IMR-90 (cell line): Measurements from ENCODE around the gene CCL4. TPM values are rescaled to one million over a fixed set of nuclear protein-coding genes. Genes with fewer than 3 reads are reported as not detected.

ENCODE experiments used
- ATAC-seq: fragments of 200-7000 bp; cut with Tn5 transposase; 2 replicates; pipeline ENCODE4 v1.9.1; 2020; ENCODE audit warnings: low read depth, mild to moderate bottlenecking, moderate library complexity
- BruUV-seq: library from RNA; stranded (reverse); fragments of 400-500 nt; replicated peaks from 2 replicates; lab custom pipeline; 2021; lab: Mats Ljungman, UMichigan
- CTCF ChIA-PET: fragments of 300-600 bp; formaldehyde crosslinking; extraction: SDS; loops from one replicate; lab custom pipeline; 2021; ENCODE audit warnings: antibody characterized with exemption; lab: Yijun Ruan, JAX
- POLR2A ChIA-PET: fragments of 300-600 bp; sonication (Branson Sonifier 250); formaldehyde crosslinking; loops from one replicate; lab custom pipeline; 2022; ENCODE audit warnings: antibody characterized with exemption; ENCODE audit not compliant: unreplicated experiment; lab: Charles Lee
- DNase-seq: peaks from one replicate; pipeline ENCODE4 v3.0.0; 2013
- H2AFZ ChIP-seq: replicated peaks from 2 replicates; pipeline ENCODE3; 2013; ENCODE audit warnings: low read length, mild to moderate bottlenecking; ENCODE audit not compliant: poor library complexity
- H2AK5ac ChIP-seq: 2 replicates; pipeline ENCODE4 v1.6.1; 2013; ENCODE audit warnings: low read depth, low read length, inconsistent platforms
- H2AK9ac ChIP-seq: replicated peaks from 2 replicates; pipeline ENCODE3; 2013; ENCODE audit warnings: mild to moderate bottlenecking, low read depth, low read length, moderate library complexity; ENCODE audit not compliant: poor library complexity
- H2BK120ac ChIP-seq: 2 replicates; pipeline ENCODE4 v1.6.1; 2013; ENCODE audit warnings: low read depth, low read length, inconsistent platforms
- H2BK15ac ChIP-seq: 3 replicates; pipeline ENCODE4 v1.6.1; 2013; ENCODE audit warnings: low read depth, low read length, inconsistent platforms
- H2BK20ac ChIP-seq: 2 replicates; pipeline ENCODE4 v1.6.1; 2013; ENCODE audit warnings: low read depth, mild to moderate bottlenecking, inconsistent platforms, low read length, moderate library complexity
- H2BK5ac ChIP-seq: 2 replicates; pipeline ENCODE4 v1.6.1; 2013; ENCODE audit warnings: mild to moderate bottlenecking, low read depth, low read length, inconsistent platforms; ENCODE audit not compliant: poor library complexity, severe bottlenecking
- H3K14ac ChIP-seq: replicated peaks from 2 replicates; pipeline ENCODE4 v1.6.1; 2013; ENCODE audit warnings: low read depth, low read length, inconsistent platforms
- H3K18ac ChIP-seq: 2 replicates; pipeline ENCODE4 v1.6.1; 2013; ENCODE audit warnings: low read depth, low read length, control low read depth
- H3K23ac ChIP-seq: 2 replicates; pipeline ENCODE4 v1.6.1; 2013; ENCODE audit warnings: low read depth, low read length, inconsistent platforms
- H3K27ac ChIP-seq: 2 replicates; pipeline ENCODE4 v1.5.1; 2013; ENCODE audit warnings: mild to moderate bottlenecking, control low read depth, low read length; ENCODE audit not compliant: insufficient read depth
- H3K27me3 ChIP-seq: 2 replicates; pipeline ENCODE4 v1.6.1; 2013; ENCODE audit warnings: low read length; ENCODE audit not compliant: control insufficient read depth, insufficient read depth
- H3K36me3 ChIP-seq: 2 replicates; pipeline ENCODE4 v1.6.1; 2013; ENCODE audit warnings: low read length, mixed read lengths; ENCODE audit not compliant: control insufficient read depth, insufficient read depth
- H3K4ac ChIP-seq: 2 replicates; pipeline ENCODE4 v1.6.1; 2013; ENCODE audit warnings: low read depth, low read length, inconsistent platforms
- H3K4me1 ChIP-seq: 2 replicates; pipeline ENCODE4 v1.6.1; 2013; ENCODE audit warnings: low read length, mixed read lengths; ENCODE audit not compliant: control insufficient read depth, insufficient read depth
- H3K4me2 ChIP-seq: 2 replicates; pipeline ENCODE4 v1.6.1; 2013; ENCODE audit warnings: low read depth, mild to moderate bottlenecking, control low read depth, low read length, moderate library complexity
- H3K4me3 ChIP-seq: 2 replicates; pipeline ENCODE4 v1.5.1; 2013; ENCODE audit warnings: low read depth, mild to moderate bottlenecking, control low read depth, low read length, moderate library complexity; ENCODE audit not compliant: insufficient read depth
- H3K56ac ChIP-seq: 2 replicates; pipeline ENCODE4 v1.6.1; 2013; ENCODE audit warnings: low read length, inconsistent platforms; ENCODE audit not compliant: insufficient read depth; ENCODE audit errors: extremely low read depth
- H3K79me1 ChIP-seq, 2 experiments: 2 replicates each; pipeline ENCODE4 v1.6.1; 2013; ENCODE audit warnings: low read length in 2 of 2, inconsistent platforms in 1 of 2, low read depth in 1 of 2
- H3K9ac ChIP-seq: 2 replicates; pipeline ENCODE4 v1.6.1; 2013; ENCODE audit warnings: low read depth, low read length, control low read depth
- H3K9me1 ChIP-seq: 2 replicates; pipeline ENCODE4 v1.6.1; 2013; ENCODE audit warnings: low read length, inconsistent platforms; ENCODE audit not compliant: insufficient read depth
- H3K9me3 ChIP-seq: 2 replicates; pipeline ENCODE4 v1.6.1; 2013; ENCODE audit warnings: low read length; ENCODE audit not compliant: control insufficient read depth, insufficient read depth
- H4K20me1 ChIP-seq: 2 replicates; pipeline ENCODE4 v1.6.1; 2013; ENCODE audit warnings: low read length, inconsistent platforms; ENCODE audit not compliant: insufficient read depth
- H4K5ac ChIP-seq: 2 replicates; pipeline ENCODE4 v1.6.1; 2013; ENCODE audit warnings: mild to moderate bottlenecking, low read depth, low read length, control low read depth
- H4K8ac ChIP-seq, 2 experiments: 2 replicates each; pipeline ENCODE4 v1.6.1; 2013; ENCODE audit warnings: low read depth in 2 of 2, low read length in 2 of 2, control low read depth in 1 of 2, inconsistent platforms in 1 of 2
- H4K91ac ChIP-seq: 2 replicates; pipeline ENCODE4 v1.6.1; 2013; ENCODE audit warnings: low read depth, low read length, inconsistent platforms; ENCODE audit not compliant: insufficient read depth
- BHLHE40 ChIP-seq: fragments of 150-350 bp; IDR thresholded peaks from 2 replicates; pipeline ENCODE4 v1.6.1; 2016; ENCODE audit warnings: mild to moderate bottlenecking, low read depth, low read length
- CHD1 ChIP-seq: IDR thresholded peaks from 2 replicates; pipeline ENCODE4 v1.6.1; 2012; ENCODE audit warnings: low read depth, low read length, improper control_type of control experiment
- CTCF ChIP-seq: conservative IDR thresholded peaks from 2 replicates; pipeline ENCODE4 v1.5.1; 2012; ENCODE audit warnings: mild to moderate bottlenecking, low read depth, low read length, improper control_type of control experiment
- ELK1 ChIP-seq: fragments of 150-350 bp; IDR thresholded peaks from 2 replicates; pipeline ENCODE4 v1.6.1; 2016; ENCODE audit warnings: low read depth, mild to moderate bottlenecking, low read length, moderate library complexity, borderline replicate concordance
- FOS ChIP-seq: fragments of 150-350 bp; IDR thresholded peaks from 2 replicates; pipeline ENCODE4 v1.6.1; 2016; ENCODE audit warnings: low read depth, low read length
- MAFK ChIP-seq: IDR thresholded peaks from 2 replicates; pipeline ENCODE4 v1.6.1; 2012; ENCODE audit warnings: low read depth, low read length, improper control_type of control experiment
- MAZ ChIP-seq: IDR thresholded peaks from 2 replicates; pipeline ENCODE4 v1.6.1; 2012; ENCODE audit warnings: low read depth, mild to moderate bottlenecking, low read length, improper control_type of control experiment, moderate library complexity, borderline replicate concordance
- MXI1 ChIP-seq: IDR thresholded peaks from 2 replicates; pipeline ENCODE4 v1.6.1; 2012; ENCODE audit warnings: low read depth, mild to moderate bottlenecking, low read length, moderate library complexity, borderline replicate concordance
- NFE2L2 ChIP-seq: fragments of 150-350 bp; IDR thresholded peaks from 2 replicates; pipeline ENCODE4 v1.6.1; 2016; ENCODE audit warnings: low read depth, mild to moderate bottlenecking, low read length
- POLR2A ChIP-seq: IDR thresholded peaks from 2 replicates; pipeline ENCODE4 v1.6.1; 2012; ENCODE audit warnings: mild to moderate bottlenecking, low read depth, low read length
- RAD21 ChIP-seq: IDR thresholded peaks from 2 replicates; pipeline ENCODE4 v1.6.1; 2012; ENCODE audit warnings: low read length, improper control_type of control experiment
- RCOR1 ChIP-seq: IDR thresholded peaks from 2 replicates; pipeline ENCODE4 v1.6.1; 2012; ENCODE audit warnings: mild to moderate bottlenecking, low read length, improper control_type of control experiment; ENCODE audit not compliant: insufficient replicate concordance
- RFX5 ChIP-seq: IDR thresholded peaks from 2 replicates; pipeline ENCODE4 v1.8.0; 2012; ENCODE audit warnings: low read depth, mild to moderate bottlenecking, low read length, moderate library complexity
- SMC3 ChIP-seq: fragments of 150-350 bp; IDR thresholded peaks from 2 replicates; pipeline ENCODE4 v1.6.1; 2016; ENCODE audit warnings: low read depth, mild to moderate bottlenecking, antibody characterized with exemption, low read length, moderate library complexity
- USF2 ChIP-seq: fragments of 150-350 bp; IDR thresholded peaks from 2 replicates; pipeline ENCODE4 v1.6.1; 2017; ENCODE audit warnings: mild to moderate bottlenecking, antibody characterized with exemption, low read length, low read depth
- WGBS, 2 experiments: methylation state at CpG; one replicate each; pipeline versions ENCODE4 v1.1.5 to v1.1.7; 2013; ENCODE audit warnings: missing lambda C conversion rate in 2 of 2; ENCODE audit not compliant: insufficient read length in 1 of 2; ENCODE audit errors: extremely low coverage in 2 of 2; 5-methylcytosine and 5-hydroxymethylcytosine counted together
- dilution Hi-C: fragments of 300-500 bp; cut with HindIII; formaldehyde crosslinking; loops from one replicate; pipeline ENCODE4 v1.14.3; 2018; ENCODE audit warnings: low sequenced_read_pairs; ENCODE audit not compliant: unreplicated experiment
- in situ Hi-C: fragments of 300-500 bp; cut with MboI; formaldehyde crosslinking; loops from 3 replicates; pipeline ENCODE4 v1.14.3; 2019; ENCODE audit warnings: low sequenced_read_pairs, inconsistent platforms, mixed read lengths
- intact Hi-C: fragments of 100-400 bp; cut with micrococcal nuclease; formaldehyde crosslinking; loops from 2 replicates; pipeline ENCODE4 v1.10.0; 2022
- polyA plus RNA-seq, 3 experiments: library from polyadenylated mRNA; depleted of rRNA; stranded (reverse); fragments of >200 nt; gene quantifications; 2 replicates each; pipeline ENCODE4 v1.2.3, GENCODE V29; 2012; ENCODE audit warnings: low replicate concordance in 1 of 3
- total RNA-seq: library from RNA; depleted of rRNA; stranded (reverse); fragments of >200 nt; gene quantifications from 2 replicates; pipeline ENCODE4 v1.2.3, GENCODE V29; 2012

CCL4 gene
- total and polyA plus RNA-seq, 2 of the 4 experiments (the other 2 are of a cell fraction), result not detected

GRCh38 chr17:36144981-36145729 lies 41.5 kb downstream of the CCL4 start:
- no peak overlapping the region for H3K56ac ChIP-seq
- H4K20me1 ChIP-seq, result no peaks in the 10 kb centered on the region
- H2BK20ac ChIP-seq, result no peak overlapping the region
- H3K23ac ChIP-seq, result no peak overlapping the region
- no peaks in the 10 kb centered on the region for H3K36me3 ChIP-seq
- H3K27ac ChIP-seq, result no peak overlapping the region
- no peak overlapping the region for H3K4me2 ChIP-seq
- H4K91ac ChIP-seq, result no peak overlapping the region
- no peak overlapping the region for H2BK120ac ChIP-seq
- no peaks in the 10 kb centered on the region for H3K79me1 ChIP-seq
- intact Hi-C loops (loop anchor here (5.0 to 10.0 kb wide), 2 partner anchors 57 to 80 kb away; partner anchors contain the start of gene CCL18), in situ Hi-C loops (loop anchor here (5.0 kb wide), 1 partner anchor 173 kb away; no protein-coding TSS in a partner anchor), dilution Hi-C loops (no loop called here)
- DNase-seq (no peak), ATAC-seq (no peak)
- no TSS peak for BruUV-seq
- ChIA-PET POLR2A (no interaction called here), CTCF (interaction anchor here (1.8 kb wide), 1 partner anchor 9 kb away, joined by 5 read pairs; no protein-coding TSS in a partner anchor)
- no peaks in the 10 kb centered on the region for H3K4me1 ChIP-seq
- H3K4ac ChIP-seq, result no peak overlapping the region
- H4K8ac ChIP-seq, result no peak overlapping the region
- H2BK15ac ChIP-seq, result no peak overlapping the region
- no peaks in the 10 kb centered on the region for H3K9me3 ChIP-seq
- H2AFZ ChIP-seq, result no peak overlapping the region
- no peak overlapping the region for H4K5ac ChIP-seq
- no peak overlapping the region for H2AK5ac ChIP-seq
- WGBS, 2 experiments, result no CpG with 5 or more reads among the region's 5 CpGs
- no peaks in the 10 kb centered on the region for H3K9me1 ChIP-seq
- H3K18ac ChIP-seq, result no peak overlapping the region
- H3K27me3 ChIP-seq, result peaks cover 3% of the 10 kb centered on the region
- H2BK5ac ChIP-seq, result no peak overlapping the region
- no peak overlapping the region for H3K14ac ChIP-seq
- no peak overlapping the region for H2AK9ac ChIP-seq
- H3K4me3 ChIP-seq, result no peak overlapping the region
- no peak overlapping the region for H3K9ac ChIP-seq
- TF ChIP-seq CTCF, result no peak
- TF ChIP-seq MXI1, result no peak
- no peak for TF ChIP-seq RFX5
- TF ChIP-seq RCOR1, result no peak
- TF ChIP-seq NFE2L2, result no peak
- TF ChIP-seq POLR2A, result no peak
- TF ChIP-seq SMC3, result no peak
- TF ChIP-seq ELK1, result no peak
- no peak for TF ChIP-seq CHD1
- TF ChIP-seq USF2, result no peak
- TF ChIP-seq MAZ, result no peak
- TF ChIP-seq FOS, result no peak
- TF ChIP-seq MAFK, result no peak
- TF ChIP-seq RAD21, result no peak
- TF ChIP-seq BHLHE40, result no peak
